Measurements from ENCODE around the gene PHGDH.

Gene PHGDH

DNA sequence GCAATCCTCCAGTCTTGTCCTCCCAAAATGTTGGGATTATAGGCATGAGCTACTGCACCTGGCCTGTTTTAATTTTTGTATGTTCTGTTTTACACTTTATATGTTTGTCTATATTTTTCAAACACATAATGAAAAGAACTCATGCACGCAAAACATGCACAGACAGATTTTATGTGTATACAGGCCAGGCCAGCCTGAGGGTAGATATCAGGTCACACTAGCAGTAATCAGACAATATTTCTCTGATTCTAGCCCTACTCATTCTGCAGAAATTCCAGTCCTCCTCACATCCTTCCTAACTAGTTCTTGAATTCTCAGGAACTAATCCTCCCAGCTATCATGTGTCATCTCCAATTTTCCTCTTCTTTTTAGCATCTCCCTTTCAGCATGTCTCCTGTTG is 27.8 kb upstream of the PHGDH start:
- no peaks in the 10 kb centered on the region for H3F3A ChIP-seq (ENCODE audit: insufficient read depth, low read length)
- H3K4me1 ChIP-seq (ENCODE audit: insufficient read depth, low read length, severe bottlenecking): no peaks in the 10 kb centered on the region
- H3K9me2 ChIP-seq (ENCODE audit: low read depth, low read length): no peaks in the 10 kb centered on the region
- no peak overlapping the region for H3K9ac ChIP-seq (ENCODE audit: low read length)
- H3K36me3 ChIP-seq (ENCODE audit: insufficient read depth, low read length): no peaks in the 10 kb centered on the region
- TF ChIP-seq EZH2 (IDR thresholded peaks at IDR 0.05; ENCODE audit: borderline replicate concordance, low read length): no peak
- no peaks in the 10 kb centered on the region for H3K79me2 ChIP-seq (ENCODE audit: insufficient read depth, low read length)
- no peaks in the 10 kb centered on the region for H3K9me3 ChIP-seq (ENCODE audit: low read length)
- no peaks in the 10 kb centered on the region for H3K27me3 ChIP-seq (ENCODE audit: insufficient read depth, low read length)
- H3K27ac ChIP-seq (ENCODE audit: low read depth, low read length, poor library complexity, severe bottlenecking): no peak overlapping the region
- H2AFZ ChIP-seq (ENCODE audit: low read length): no peak overlapping the region
- no peaks in the 10 kb centered on the region for H4K20me1 ChIP-seq (ENCODE audit: insufficient read depth, low read length)
- H3K4me2 ChIP-seq (ENCODE audit: low read length): no peak overlapping the region
- no peak overlapping the region for H3K4me3 ChIP-seq (ENCODE audit: low read depth, low read length, poor library complexity, severe bottlenecking)

DNA sequence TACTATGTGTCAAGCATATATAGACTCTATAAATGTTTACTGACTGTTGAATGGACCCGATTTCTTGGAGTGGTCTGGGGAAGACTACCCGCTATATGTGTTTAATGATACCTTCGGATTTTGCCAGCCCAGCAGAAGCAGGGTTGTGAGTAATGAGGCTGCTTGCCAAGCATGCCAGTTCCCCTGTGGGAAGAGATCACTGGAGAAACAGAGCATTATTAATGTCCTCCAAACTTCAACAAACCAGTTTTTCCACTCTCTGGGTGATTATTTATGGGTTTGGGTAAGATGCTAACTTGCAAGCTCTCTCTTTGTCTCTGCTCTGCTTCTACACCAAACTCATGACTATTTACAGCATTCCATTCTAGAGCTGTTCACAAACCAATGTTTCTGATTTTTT is 25.1 kb upstream of the PHGDH start:
- no peak overlapping the region for H3K27ac ChIP-seq (ENCODE audit: low read depth, low read length, poor library complexity, severe bottlenecking)
- no peak overlapping the region for H2AFZ ChIP-seq (ENCODE audit: low read length)
- H3K4me2 ChIP-seq (ENCODE audit: low read length): no peak overlapping the region
- H3K27me3 ChIP-seq (ENCODE audit: insufficient read depth, low read length): no peaks in the 10 kb centered on the region
- H3K79me2 ChIP-seq (ENCODE audit: insufficient read depth, low read length): no peaks in the 10 kb centered on the region
- no peaks in the 10 kb centered on the region for H3K36me3 ChIP-seq (ENCODE audit: insufficient read depth, low read length)
- no peaks in the 10 kb centered on the region for H3K4me1 ChIP-seq (ENCODE audit: insufficient read depth, low read length, severe bottlenecking)
- H3K9me2 ChIP-seq (ENCODE audit: low read depth, low read length): no peaks in the 10 kb centered on the region
- TF ChIP-seq, protein P1, sequence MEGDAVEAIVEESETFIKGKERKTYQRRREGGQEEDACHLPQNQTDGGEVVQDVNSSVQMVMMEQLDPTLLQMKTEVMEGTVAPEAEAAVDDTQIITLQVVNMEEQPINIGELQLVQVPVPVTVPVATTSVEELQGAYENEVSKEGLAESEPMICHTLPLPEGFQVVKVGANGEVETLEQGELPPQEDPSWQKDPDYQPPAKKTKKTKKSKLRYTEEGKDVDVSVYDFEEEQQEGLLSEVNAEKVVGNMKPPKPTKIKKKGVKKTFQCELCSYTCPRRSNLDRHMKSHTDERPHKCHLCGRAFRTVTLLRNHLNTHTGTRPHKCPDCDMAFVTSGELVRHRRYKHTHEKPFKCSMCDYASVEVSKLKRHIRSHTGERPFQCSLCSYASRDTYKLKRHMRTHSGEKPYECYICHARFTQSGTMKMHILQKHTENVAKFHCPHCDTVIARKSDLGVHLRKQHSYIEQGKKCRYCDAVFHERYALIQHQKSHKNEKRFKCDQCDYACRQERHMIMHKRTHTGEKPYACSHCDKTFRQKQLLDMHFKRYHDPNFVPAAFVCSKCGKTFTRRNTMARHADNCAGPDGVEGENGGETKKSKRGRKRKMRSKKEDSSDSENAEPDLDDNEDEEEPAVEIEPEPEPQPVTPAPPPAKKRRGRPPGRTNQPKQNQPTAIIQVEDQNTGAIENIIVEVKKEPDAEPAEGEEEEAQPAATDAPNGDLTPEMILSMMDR (IDR thresholded peaks at IDR 0.05; ENCODE audit: low read length): no peak
- no peak for TF ChIP-seq EZH2 (IDR thresholded peaks at IDR 0.05; ENCODE audit: borderline replicate concordance, low read length)
- H4K20me1 ChIP-seq (ENCODE audit: insufficient read depth, low read length): no peaks in the 10 kb centered on the region
- H3K9me3 ChIP-seq (ENCODE audit: low read length): no peaks in the 10 kb centered on the region
- no peak overlapping the region for H3K4me3 ChIP-seq (ENCODE audit: low read depth, low read length, poor library complexity, severe bottlenecking)
- no peaks in the 10 kb centered on the region for H3F3A ChIP-seq (ENCODE audit: insufficient read depth, low read length)
- no peak overlapping the region for H3K9ac ChIP-seq (ENCODE audit: low read length)

DNA sequence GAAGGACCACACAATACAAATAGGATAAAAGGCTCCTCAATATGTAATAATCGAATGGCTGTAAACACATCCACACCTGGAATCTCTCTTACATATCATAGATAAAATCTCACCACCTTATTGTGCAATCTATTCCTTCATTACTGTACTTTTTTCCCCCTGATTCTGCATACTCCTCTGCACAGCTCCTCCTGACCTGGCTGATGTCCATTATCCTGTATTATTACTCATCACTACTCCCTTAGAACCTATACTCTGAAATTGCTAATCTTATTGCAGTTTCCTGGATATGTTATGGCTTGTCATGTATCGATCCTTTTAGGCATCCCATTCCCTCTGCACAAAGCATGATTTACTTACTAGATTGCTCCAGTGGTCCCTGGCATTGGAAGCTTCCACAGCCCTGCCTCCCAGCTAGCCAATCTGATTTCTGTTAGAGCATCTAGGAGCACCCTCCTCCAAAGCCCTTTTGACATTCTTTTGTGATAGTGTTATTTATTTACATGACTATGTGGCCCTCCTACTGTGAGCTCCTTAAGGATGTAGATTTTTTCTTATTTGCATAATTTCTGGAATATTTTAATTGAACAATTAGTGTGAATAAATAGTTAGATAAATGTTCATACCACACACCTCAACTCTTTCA is 24.2 kb upstream of the PHGDH start:
- Histone ChIP-seq H2AFZ (ENCODE audit: low read length) (no peak overlapping the region), H3K9ac (ENCODE audit: low read length) (no peak overlapping the region), H3K4me2 (ENCODE audit: low read length) (no peak overlapping the region), H3K4me1 (ENCODE audit: insufficient read depth, low read length, severe bottlenecking) (no peaks in the 10 kb centered on the region), H3K36me3 (ENCODE audit: insufficient read depth, low read length) (no peaks in the 10 kb centered on the region), H3F3A (ENCODE audit: insufficient read depth, low read length) (no peaks in the 10 kb centered on the region), H3K27ac (ENCODE audit: low read depth, low read length, poor library complexity, severe bottlenecking) (no peak overlapping the region), H4K20me1 (ENCODE audit: insufficient read depth, low read length) (no peaks in the 10 kb centered on the region), H3K9me2 (ENCODE audit: low read depth, low read length) (no peaks in the 10 kb centered on the region), H3K79me2 (ENCODE audit: insufficient read depth, low read length) (no peaks in the 10 kb centered on the region), H3K4me3 (ENCODE audit: low read depth, low read length, poor library complexity, severe bottlenecking) (no peak overlapping the region), H3K27me3 (ENCODE audit: insufficient read depth, low read length) (no peaks in the 10 kb centered on the region), H3K9me3 (ENCODE audit: low read length) (no peaks in the 10 kb centered on the region)
- TF ChIP-seq, protein P1 (IDR thresholded peaks at IDR 0.05; ENCODE audit: low read length): no peak
- TF ChIP-seq EZH2 (IDR thresholded peaks at IDR 0.05; ENCODE audit: borderline replicate concordance, low read length): no peak

DNA sequence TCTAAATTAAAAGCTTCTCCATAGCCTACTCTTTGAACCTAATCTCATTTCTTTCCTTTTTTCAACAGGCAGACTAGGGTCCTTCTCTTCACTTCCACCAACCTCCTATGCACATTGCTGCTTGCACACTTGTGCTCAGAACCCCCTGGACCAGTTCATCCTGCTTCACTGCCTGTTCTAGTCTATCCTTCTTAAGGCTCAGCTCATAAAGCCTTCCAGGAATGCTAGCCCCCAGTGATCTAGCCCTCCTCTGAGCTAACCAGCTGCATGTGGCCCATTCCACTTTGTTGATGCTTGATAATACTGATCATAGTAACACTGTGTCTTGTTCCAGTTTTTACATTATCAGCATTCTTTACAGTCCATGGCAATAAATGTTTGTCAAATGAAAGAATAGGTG is 22.9 kb upstream of the PHGDH start:
- Histone ChIP-seq H3K36me3 (ENCODE audit: insufficient read depth, low read length) (no peaks in the 10 kb centered on the region), H2AFZ (ENCODE audit: low read length) (no peak overlapping the region), H3K9ac (ENCODE audit: low read length) (no peak overlapping the region), H3K4me1 (ENCODE audit: insufficient read depth, low read length, severe bottlenecking) (no peaks in the 10 kb centered on the region), H3K79me2 (ENCODE audit: insufficient read depth, low read length) (no peaks in the 10 kb centered on the region), H3K4me3 (ENCODE audit: low read depth, low read length, poor library complexity, severe bottlenecking) (no peak overlapping the region), H4K20me1 (ENCODE audit: insufficient read depth, low read length) (no peaks in the 10 kb centered on the region), H3K9me3 (ENCODE audit: low read length) (no peaks in the 10 kb centered on the region), H3K27me3 (ENCODE audit: insufficient read depth, low read length) (no peaks in the 10 kb centered on the region), H3K4me2 (ENCODE audit: low read length) (no peak overlapping the region), H3F3A (ENCODE audit: insufficient read depth, low read length) (no peaks in the 10 kb centered on the region), H3K27ac (ENCODE audit: low read depth, low read length, poor library complexity, severe bottlenecking) (no peak overlapping the region), H3K9me2 (ENCODE audit: low read depth, low read length) (no peaks in the 10 kb centered on the region)
- TF ChIP-seq, protein P1 (IDR thresholded peaks at IDR 0.05; ENCODE audit: low read length): no peak
- TF ChIP-seq EZH2 (IDR thresholded peaks at IDR 0.05; ENCODE audit: borderline replicate concordance, low read length): no peak

Measured in OCI-LY1 (cell line).